IMR-90 (cell line): Measurements from ENCODE around the gene TMOD4.

Source experiments
- BHLHE40 ChIP-seq: fragments of 150-350 bp; IDR thresholded peaks from 2 replicates; pipeline ENCODE4 v1.6.1; 2016; ENCODE audit warnings: mild to moderate bottlenecking, low read depth, low read length
- CEBPB ChIP-seq: IDR thresholded peaks from 2 replicates; pipeline ENCODE4 v1.6.1; 2012; ENCODE audit warnings: low read depth, low read length, improper control_type of control experiment
- CTCF ChIP-seq: conservative IDR thresholded peaks from 2 replicates; pipeline ENCODE4 v1.5.1; 2012; ENCODE audit warnings: mild to moderate bottlenecking, low read depth, low read length, improper control_type of control experiment
- MAFK ChIP-seq: IDR thresholded peaks from 2 replicates; pipeline ENCODE4 v1.6.1; 2012; ENCODE audit warnings: low read depth, low read length, improper control_type of control experiment
- MAZ ChIP-seq: IDR thresholded peaks from 2 replicates; pipeline ENCODE4 v1.6.1; 2012; ENCODE audit warnings: low read depth, mild to moderate bottlenecking, low read length, improper control_type of control experiment, moderate library complexity, borderline replicate concordance
- MXI1 ChIP-seq: IDR thresholded peaks from 2 replicates; pipeline ENCODE4 v1.6.1; 2012; ENCODE audit warnings: low read depth, mild to moderate bottlenecking, low read length, moderate library complexity, borderline replicate concordance
- NFE2L2 ChIP-seq: fragments of 150-350 bp; IDR thresholded peaks from 2 replicates; pipeline ENCODE4 v1.6.1; 2016; ENCODE audit warnings: low read depth, mild to moderate bottlenecking, low read length
- POLR2A ChIP-seq: IDR thresholded peaks from 2 replicates; pipeline ENCODE4 v1.6.1; 2012; ENCODE audit warnings: mild to moderate bottlenecking, low read depth, low read length
- RAD21 ChIP-seq: IDR thresholded peaks from 2 replicates; pipeline ENCODE4 v1.6.1; 2012; ENCODE audit warnings: low read length, improper control_type of control experiment
- RCOR1 ChIP-seq: IDR thresholded peaks from 2 replicates; pipeline ENCODE4 v1.6.1; 2012; ENCODE audit warnings: mild to moderate bottlenecking, low read length, improper control_type of control experiment; ENCODE audit not compliant: insufficient replicate concordance
- RFX5 ChIP-seq: IDR thresholded peaks from 2 replicates; pipeline ENCODE4 v1.8.0; 2012; ENCODE audit warnings: low read depth, mild to moderate bottlenecking, low read length, moderate library complexity
- SMC3 ChIP-seq: fragments of 150-350 bp; IDR thresholded peaks from 2 replicates; pipeline ENCODE4 v1.6.1; 2016; ENCODE audit warnings: low read depth, mild to moderate bottlenecking, antibody characterized with exemption, low read length, moderate library complexity
- USF2 ChIP-seq: fragments of 150-350 bp; IDR thresholded peaks from 2 replicates; pipeline ENCODE4 v1.6.1; 2017; ENCODE audit warnings: mild to moderate bottlenecking, antibody characterized with exemption, low read length, low read depth

- TF ChIP-seq MAZ: no peak
- TF ChIP-seq CTCF: no peak
- TF ChIP-seq RAD21: no peak
- TF ChIP-seq RCOR1: no peak
- no peak for TF ChIP-seq MAFK
- no peak for TF ChIP-seq POLR2A
- no peak for TF ChIP-seq NFE2L2
- TF ChIP-seq MXI1: no peak
- no peak for TF ChIP-seq CEBPB
- TF ChIP-seq USF2: no peak
- TF ChIP-seq RFX5: no peak
- no peak for TF ChIP-seq SMC3
- TF ChIP-seq BHLHE40: no peak
These were observed 22.1 kb upstream of the TMOD4 start for GRCh38 chr1:151197863-151198253.
